Measurements from ENCODE around the gene FBXL13. TPM values are rescaled to one million over a fixed set of nuclear protein-coding genes. Genes with fewer than 3 reads are reported as not detected.

The FBXL13 gene
- total RNA-seq, result under 1 TPM; 0.40 to 0.95 (median 0.51) TPM

DNA sequence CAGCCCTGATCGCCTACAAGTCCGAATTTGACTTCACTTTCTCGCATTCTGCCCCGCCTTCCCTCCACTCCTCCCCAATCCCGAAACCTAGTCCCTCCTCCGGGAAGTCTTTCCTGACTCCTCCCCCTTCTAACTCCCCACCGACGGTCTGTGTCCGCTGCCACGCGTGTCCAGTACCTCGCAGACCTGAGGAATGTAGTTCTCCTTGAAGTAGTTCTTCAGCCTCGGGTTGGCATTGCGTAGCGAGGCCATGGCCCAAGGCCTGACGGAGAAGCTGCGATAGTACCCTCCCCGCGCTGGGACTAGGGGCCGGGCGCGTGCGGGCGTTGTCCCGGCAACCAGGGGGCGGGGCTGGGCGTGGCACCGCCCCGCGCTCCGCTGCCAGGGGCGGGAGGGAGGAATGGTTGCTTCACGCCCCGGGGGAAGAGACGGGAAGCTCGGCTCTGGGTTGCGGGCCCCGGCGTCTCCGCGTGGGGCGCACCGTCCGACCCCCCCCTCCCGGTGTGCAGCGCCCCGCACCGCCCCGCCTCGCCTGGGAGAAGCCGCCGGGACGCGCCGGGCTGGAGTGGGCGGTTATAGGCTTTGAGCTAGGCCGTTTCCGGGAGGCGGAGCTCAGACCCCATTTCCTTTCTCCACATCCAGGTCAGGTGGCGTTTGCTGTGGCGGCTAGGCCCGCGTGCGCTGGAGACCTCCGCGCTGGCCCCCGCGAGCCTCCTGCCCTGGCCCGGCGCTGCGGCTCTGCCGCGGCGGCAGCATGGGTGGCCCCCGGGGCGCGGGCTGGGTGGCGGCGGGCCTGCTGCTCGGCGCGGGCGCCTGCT, at the start of gene FBXL13, which contains the start of gene ARMC10:
Gene FBXL13, minus strand, starts transcription at position 278 of the 818 bp plus-strand sequence.
Gene ARMC10, plus strand, starts transcription at position 622 of the 818 bp plus-strand sequence. Its CDS starts 133 bp downstream, at position 755.
- Histone ChIP-seq H3K9me3 (no peaks in the 10 kb centered on the region), H3K27ac (peak within 1 kb of the TSS; percentile 90 to 97 (median 94)), H3K36me3 (no peaks in the 10 kb centered on the region), H3K4me3 (peak within 1 kb of the TSS; percentile 62 to 83 (median 79)), H3K27me3 (no peaks in the 10 kb centered on the region), H3K4me1 (peaks cover 6 to 32% (median 18%) of the 10 kb centered on the region in 3 donors)
- TF ChIP-seq, protein P1, sequence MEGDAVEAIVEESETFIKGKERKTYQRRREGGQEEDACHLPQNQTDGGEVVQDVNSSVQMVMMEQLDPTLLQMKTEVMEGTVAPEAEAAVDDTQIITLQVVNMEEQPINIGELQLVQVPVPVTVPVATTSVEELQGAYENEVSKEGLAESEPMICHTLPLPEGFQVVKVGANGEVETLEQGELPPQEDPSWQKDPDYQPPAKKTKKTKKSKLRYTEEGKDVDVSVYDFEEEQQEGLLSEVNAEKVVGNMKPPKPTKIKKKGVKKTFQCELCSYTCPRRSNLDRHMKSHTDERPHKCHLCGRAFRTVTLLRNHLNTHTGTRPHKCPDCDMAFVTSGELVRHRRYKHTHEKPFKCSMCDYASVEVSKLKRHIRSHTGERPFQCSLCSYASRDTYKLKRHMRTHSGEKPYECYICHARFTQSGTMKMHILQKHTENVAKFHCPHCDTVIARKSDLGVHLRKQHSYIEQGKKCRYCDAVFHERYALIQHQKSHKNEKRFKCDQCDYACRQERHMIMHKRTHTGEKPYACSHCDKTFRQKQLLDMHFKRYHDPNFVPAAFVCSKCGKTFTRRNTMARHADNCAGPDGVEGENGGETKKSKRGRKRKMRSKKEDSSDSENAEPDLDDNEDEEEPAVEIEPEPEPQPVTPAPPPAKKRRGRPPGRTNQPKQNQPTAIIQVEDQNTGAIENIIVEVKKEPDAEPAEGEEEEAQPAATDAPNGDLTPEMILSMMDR (IDR thresholded peaks at IDR 0.05), result peak in 3 of 6 experiments; percentile 39 to 55 (median 50)
- peak in 2 of 4 donors; percentile 67 to 69 for TF ChIP-seq POLR2A (IDR thresholded peaks at IDR 0.05)
- DNase-seq, result peak; percentile 69
- 0 to 1% methylated on average over 12 of the region's 83 CpGs for WGBS, 2 donors
- intact Hi-C loops (cut with DNase I), result no loop called here

DNA sequence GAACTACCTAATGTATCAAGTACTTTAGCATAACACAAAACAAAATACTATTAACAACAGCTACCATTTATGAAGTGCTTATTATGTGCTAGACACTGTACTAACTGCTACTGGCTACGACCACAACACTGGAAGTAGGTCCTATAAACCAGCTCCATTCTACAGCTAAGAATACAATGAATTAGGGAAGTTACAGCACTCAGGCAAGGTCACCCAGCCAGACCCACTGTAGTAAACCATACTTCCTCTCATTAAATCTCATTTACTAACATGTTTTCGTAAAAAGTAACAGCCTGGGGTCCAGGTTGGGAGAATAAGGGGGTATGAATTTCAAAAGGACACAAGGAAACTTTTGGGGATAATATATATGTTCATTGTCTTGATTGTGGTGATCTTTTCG, 48.9 kb upstream of the FBXL13 start:
- DNase-seq, result no peak
- H3K4me1 ChIP-seq, result no peaks in the 10 kb centered on the region
- no peaks in the 10 kb centered on the region for H3K27me3 ChIP-seq
- H3K9me3 ChIP-seq, result no peaks in the 10 kb centered on the region
- intact Hi-C loops (cut with DNase I), result no loop called here
- no peak for TF ChIP-seq POLR2A (IDR thresholded peaks at IDR 0.05)
- TF ChIP-seq, protein P1 (IDR thresholded peaks at IDR 0.05), result no peak
- H3K27ac ChIP-seq, result no peak overlapping the region
- 55 to 62% methylated on average over 3 of the region's 3 CpGs for WGBS, 2 donors
- H3K4me3 ChIP-seq, result no peak overlapping the region
- peaks cover 0 to 62% (median 0%) of the 10 kb centered on the region in 3 donors for H3K36me3 ChIP-seq

DNA sequence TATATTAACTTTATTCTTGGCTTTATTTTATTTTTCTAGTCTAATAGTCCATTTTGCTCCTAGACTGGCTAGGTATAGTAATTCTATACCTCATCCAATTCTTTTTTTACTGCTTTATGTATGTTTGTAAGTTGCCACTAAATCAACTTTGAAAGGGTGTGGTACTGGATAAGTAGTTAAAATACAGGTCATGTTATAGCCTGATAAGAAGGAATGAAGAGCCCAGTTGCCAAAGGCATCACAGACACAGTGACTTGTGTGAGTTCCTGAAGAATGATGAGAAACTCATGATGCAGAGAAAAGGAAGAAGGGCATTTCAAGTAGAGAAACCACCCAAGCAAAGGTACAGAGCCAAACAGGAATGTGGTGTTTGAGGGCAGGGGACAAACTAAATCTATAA, 47.0 kb upstream of the FBXL13 start:
- TF ChIP-seq, protein P1 (IDR thresholded peaks at IDR 0.05), result no peak
- TF ChIP-seq POLR2A (IDR thresholded peaks at IDR 0.05), result no peak
- no peaks in the 10 kb centered on the region for H3K4me1 ChIP-seq
- peaks cover 0 to 44% (median 0%) of the 10 kb centered on the region in 3 donors for H3K36me3 ChIP-seq
- no peaks in the 10 kb centered on the region for H3K27me3 ChIP-seq
- H3K4me3 ChIP-seq, result no peak overlapping the region
- intact Hi-C loops (cut with DNase I), result no loop called here
- H3K9me3 ChIP-seq, result no peaks in the 10 kb centered on the region
- no peak overlapping the region for H3K27ac ChIP-seq
- no peak for DNase-seq

DNA sequence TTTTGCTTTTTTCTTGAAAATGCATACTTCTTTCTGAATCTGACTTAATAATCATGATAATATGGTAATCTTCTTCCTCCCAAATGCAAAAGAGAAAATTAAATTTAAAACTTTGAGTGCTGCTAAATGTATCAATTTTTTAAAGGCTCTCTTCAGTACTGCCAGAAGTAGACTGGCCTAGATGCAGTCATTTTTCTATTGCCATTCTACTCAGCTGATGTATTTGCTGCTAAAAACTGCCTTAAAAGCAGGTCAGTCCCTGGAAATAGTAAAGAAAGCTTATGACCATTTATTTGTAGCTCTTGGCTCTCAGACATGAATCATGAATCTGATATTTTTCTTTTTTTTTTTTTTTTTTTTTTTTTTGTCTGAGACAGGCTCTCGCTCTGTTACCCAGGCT, 45.8 kb upstream of the FBXL13 start:
- Histone ChIP-seq H3K9me3 (no peaks in the 10 kb centered on the region), H3K36me3 (peaks cover 0 to 33% (median 0%) of the 10 kb centered on the region in 3 donors), H3K4me1 (no peaks in the 10 kb centered on the region), H3K27ac (no peak overlapping the region), H3K4me3 (no peak overlapping the region), H3K27me3 (no peaks in the 10 kb centered on the region)
- DNase-seq, result no peak
- WGBS, 2 donors, result 71 to 83% methylated on average over 1 of the region's 1 CpG
- TF ChIP-seq, protein P1 (IDR thresholded peaks at IDR 0.05), result no peak
- TF ChIP-seq POLR2A (IDR thresholded peaks at IDR 0.05), result no peak
- intact Hi-C loops (cut with DNase I), result no loop called here

DNA sequence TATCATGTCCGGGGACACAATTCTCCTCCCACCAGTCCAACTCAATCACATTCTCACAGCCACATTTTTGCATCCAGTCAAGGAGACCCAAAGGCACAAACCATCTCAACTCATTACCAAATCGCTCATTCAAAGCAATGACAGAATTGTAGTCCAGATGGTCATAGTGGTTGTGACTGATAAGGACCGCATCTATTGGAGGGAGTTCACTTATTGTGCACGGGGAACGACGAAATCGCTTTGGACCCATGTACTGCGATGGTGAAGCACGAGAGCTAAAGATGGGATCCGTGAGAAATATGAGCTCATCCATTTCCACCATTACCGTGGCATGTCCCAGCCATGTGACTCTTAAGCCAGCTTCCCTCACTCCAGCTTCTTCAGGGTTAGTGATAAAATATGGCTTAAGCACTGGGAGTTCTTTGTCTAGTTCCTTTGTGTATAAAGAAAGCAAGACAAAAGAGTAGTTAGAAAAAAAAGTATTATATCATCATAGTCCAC, 45.2 kb upstream of the FBXL13 start:
- Histone ChIP-seq H3K27ac (no peak overlapping the region), H3K27me3 (no peaks in the 10 kb centered on the region), H3K4me1 (no peaks in the 10 kb centered on the region), H3K4me3 (no peak overlapping the region), H3K36me3 (peaks cover 0 to 32% (median 0%) of the 10 kb centered on the region in 3 donors), H3K9me3 (no peaks in the 10 kb centered on the region)
- WGBS, 2 donors, result 94 to 99% methylated on average over 11 of the region's 11 CpGs
- DNase-seq, result no peak
- intact Hi-C loops (cut with DNase I), result no loop called here
- no peak for TF ChIP-seq POLR2A (IDR thresholded peaks at IDR 0.05)
- TF ChIP-seq, protein P1 (IDR thresholded peaks at IDR 0.05), result no peak
